Chondrocyte (in vitro differentiated cells): Measurements from ENCODE around the gene RAET1L. TPM values are rescaled to one million over a fixed set of nuclear protein-coding genes. Genes with fewer than 3 reads are reported as not detected.

ENCODE experiments used
- DNase-seq: peaks from one replicate; pipeline ENCODE4 v3.0.0; 2021; ENCODE audit warnings: mixed read lengths, low spot score
- H3K27ac Mint-ChIP-seq: one replicate; pipeline ENCODE4 v1.8.0; 2021; ENCODE audit warnings: mild to moderate bottlenecking, moderate library complexity, mixed read lengths; ENCODE audit not compliant: unreplicated experiment
- H3K27me3 Mint-ChIP-seq: 2 replicates; pipeline ENCODE4 v1.8.0; 2021; ENCODE audit warnings: low read depth, mixed read lengths
- H3K36me3 Mint-ChIP-seq: 2 replicates; pipeline ENCODE4 v1.8.0; 2021; ENCODE audit warnings: low read depth, mixed read lengths
- H3K4me1 Mint-ChIP-seq: 2 replicates; pipeline ENCODE4 v1.8.0; 2021; ENCODE audit warnings: low read depth, mild to moderate bottlenecking, mixed read lengths
- H3K4me3 Mint-ChIP-seq: one replicate; pipeline ENCODE4 v1.8.0; 2021; ENCODE audit warnings: mild to moderate bottlenecking, moderate library complexity, mixed read lengths; ENCODE audit not compliant: unreplicated experiment
- H3K9me3 Mint-ChIP-seq: 2 replicates; pipeline ENCODE4 v1.8.0; 2021; ENCODE audit warnings: low read depth, mixed read lengths
- total RNA-seq: library from RNA; stranded (reverse); gene quantifications from 3 replicates; pipeline ENCODE4 v1.2.1, GENCODE V29; 2021
- TF ChIP-seq, protein P1 (sequence below): fragments of 200-600 bp; sonication (generic); IDR thresholded peaks from 2 replicates; pipeline ENCODE4 v1.5.0; 2021; ENCODE audit warnings: antibody characterized with exemption, mild to moderate bottlenecking, moderate library complexity

Gene RAET1L
- total RNA-seq, 1 donor from 2014 or later, result not detected

- TF ChIP-seq, protein P1, sequence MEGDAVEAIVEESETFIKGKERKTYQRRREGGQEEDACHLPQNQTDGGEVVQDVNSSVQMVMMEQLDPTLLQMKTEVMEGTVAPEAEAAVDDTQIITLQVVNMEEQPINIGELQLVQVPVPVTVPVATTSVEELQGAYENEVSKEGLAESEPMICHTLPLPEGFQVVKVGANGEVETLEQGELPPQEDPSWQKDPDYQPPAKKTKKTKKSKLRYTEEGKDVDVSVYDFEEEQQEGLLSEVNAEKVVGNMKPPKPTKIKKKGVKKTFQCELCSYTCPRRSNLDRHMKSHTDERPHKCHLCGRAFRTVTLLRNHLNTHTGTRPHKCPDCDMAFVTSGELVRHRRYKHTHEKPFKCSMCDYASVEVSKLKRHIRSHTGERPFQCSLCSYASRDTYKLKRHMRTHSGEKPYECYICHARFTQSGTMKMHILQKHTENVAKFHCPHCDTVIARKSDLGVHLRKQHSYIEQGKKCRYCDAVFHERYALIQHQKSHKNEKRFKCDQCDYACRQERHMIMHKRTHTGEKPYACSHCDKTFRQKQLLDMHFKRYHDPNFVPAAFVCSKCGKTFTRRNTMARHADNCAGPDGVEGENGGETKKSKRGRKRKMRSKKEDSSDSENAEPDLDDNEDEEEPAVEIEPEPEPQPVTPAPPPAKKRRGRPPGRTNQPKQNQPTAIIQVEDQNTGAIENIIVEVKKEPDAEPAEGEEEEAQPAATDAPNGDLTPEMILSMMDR, result no peak
- no peak overlapping the region for H3K4me3 Mint-ChIP-seq
- no peak for DNase-seq
- no peaks in the 10 kb centered on the region for H3K4me1 Mint-ChIP-seq
- no peak overlapping the region for H3K27ac Mint-ChIP-seq
- H3K9me3 Mint-ChIP-seq, result peaks cover 7% of the 10 kb centered on the region
- H3K27me3 Mint-ChIP-seq, result peaks cover 53% of the 10 kb centered on the region
- peaks cover 9% of the 10 kb centered on the region for H3K36me3 Mint-ChIP-seq
Measured at GRCh38 chr6:150029749-150030148, 4.4 kb upstream of the RAET1L start.

DNA sequence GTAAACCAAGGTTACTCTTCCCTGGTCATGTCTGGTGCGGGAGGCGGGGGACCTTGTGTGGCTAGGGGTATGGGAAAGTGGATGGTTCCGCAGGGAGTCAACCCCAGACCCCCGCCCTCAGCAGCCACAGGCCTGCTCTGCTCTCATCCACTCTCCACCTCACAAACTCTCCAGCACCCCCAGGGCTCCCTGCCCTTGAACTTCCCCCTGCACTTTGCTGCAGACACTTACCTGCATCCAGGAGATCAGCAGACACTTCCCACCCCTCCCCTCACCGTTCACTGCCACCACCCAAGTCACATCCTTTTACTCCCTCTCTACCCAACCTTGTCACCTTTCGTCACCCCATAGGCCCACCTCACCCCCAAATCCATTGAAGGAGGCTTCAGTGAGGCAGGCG, 3.9 kb upstream of the RAET1L start:
- peaks cover 7% of the 10 kb centered on the region for H3K36me3 Mint-ChIP-seq
- TF ChIP-seq, protein P1, result no peak
- DNase-seq, result no peak
- no peaks in the 10 kb centered on the region for H3K4me1 Mint-ChIP-seq
- H3K9me3 Mint-ChIP-seq, result peaks cover 3% of the 10 kb centered on the region
- no peak overlapping the region for H3K4me3 Mint-ChIP-seq
- H3K27ac Mint-ChIP-seq, result no peak overlapping the region
- H3K27me3 Mint-ChIP-seq, result peaks cover 51% of the 10 kb centered on the region

GRCh38 chr6:150028799-150029198, 3.5 kb upstream of the RAET1L start:
- H3K4me3 Mint-ChIP-seq, result no peak overlapping the region
- no peaks in the 10 kb centered on the region for H3K4me1 Mint-ChIP-seq
- peaks cover 2% of the 10 kb centered on the region for H3K9me3 Mint-ChIP-seq
- DNase-seq, result no peak
- H3K27me3 Mint-ChIP-seq, result peaks cover 46% of the 10 kb centered on the region
- no peak overlapping the region for H3K27ac Mint-ChIP-seq
- peaks cover 5% of the 10 kb centered on the region for H3K36me3 Mint-ChIP-seq
- TF ChIP-seq, protein P1, result no peak

- Mint-ChIP-seq H3K27me3 (peaks cover 40% of the 10 kb centered on the region), H3K9me3 (no peaks in the 10 kb centered on the region), H3K4me1 (no peaks in the 10 kb centered on the region), H3K36me3 (no peaks in the 10 kb centered on the region), H3K27ac (no peak overlapping the region), H3K4me3 (no peak overlapping the region)
- no peak for DNase-seq
- TF ChIP-seq, protein P1, result no peak
Measured at GRCh38 chr6:150027806-150028565, 2.7 kb upstream of the RAET1L start.

DNA sequence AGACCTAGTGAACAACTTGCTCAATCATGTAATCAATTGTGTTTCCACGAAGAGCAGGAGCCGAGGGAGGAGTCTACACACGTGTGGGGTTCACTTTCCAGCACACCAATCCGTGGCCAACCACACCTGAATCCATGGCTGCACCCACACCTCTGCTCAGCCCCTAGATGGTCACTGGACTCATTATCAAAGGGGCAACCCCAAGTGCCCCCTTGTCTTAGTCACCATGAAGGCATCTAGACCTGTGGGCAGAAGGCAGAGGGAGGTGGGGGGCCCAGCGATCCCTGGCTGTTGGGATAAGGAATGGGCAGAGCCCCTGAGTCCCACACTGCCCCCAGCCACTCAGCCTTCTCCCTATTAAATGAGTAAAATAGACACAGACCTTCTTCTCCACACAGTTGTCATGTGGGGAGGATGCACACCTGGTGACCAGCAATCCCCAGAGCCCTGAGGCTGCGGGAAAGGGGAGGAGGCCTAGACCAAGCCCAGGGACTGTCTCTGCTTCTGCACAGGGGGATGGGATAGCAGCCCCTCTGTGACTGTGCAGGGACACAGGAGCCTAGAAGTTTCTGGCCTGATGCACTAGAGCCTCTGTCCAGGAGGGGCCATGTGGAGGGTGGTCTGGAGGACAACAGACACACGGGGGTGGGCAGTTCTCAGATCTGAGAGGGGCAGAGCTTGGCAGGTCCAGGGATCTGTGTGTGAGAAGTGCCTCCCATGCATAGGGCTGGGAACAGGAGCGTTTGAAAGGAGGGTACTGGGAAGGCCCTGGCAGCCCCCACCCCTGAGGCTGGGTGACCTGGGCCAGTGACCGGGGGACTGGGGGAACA, 1.9 kb upstream of the RAET1L start:
- TF ChIP-seq, protein P1, result no peak
- no peak overlapping the region for H3K27ac Mint-ChIP-seq
- DNase-seq, result no peak
- H3K36me3 Mint-ChIP-seq, result no peaks in the 10 kb centered on the region
- peaks cover 37% of the 10 kb centered on the region for H3K27me3 Mint-ChIP-seq
- H3K4me1 Mint-ChIP-seq, result no peaks in the 10 kb centered on the region
- no peak overlapping the region for H3K4me3 Mint-ChIP-seq
- H3K9me3 Mint-ChIP-seq, result no peaks in the 10 kb centered on the region
